HG02571 (cell line): Measurements from ENCODE around the gene SCNN1G.

Experiments used
- ATAC-seq: cut with Tn5 transposase; IDR thresholded peaks from one replicate; pipeline ENCODE4 v1.9.1; 2021; ENCODE audit warnings: mild to moderate bottlenecking, moderate library complexity; ENCODE audit not compliant: unreplicated experiment

Gene SCNN1G

DNA sequence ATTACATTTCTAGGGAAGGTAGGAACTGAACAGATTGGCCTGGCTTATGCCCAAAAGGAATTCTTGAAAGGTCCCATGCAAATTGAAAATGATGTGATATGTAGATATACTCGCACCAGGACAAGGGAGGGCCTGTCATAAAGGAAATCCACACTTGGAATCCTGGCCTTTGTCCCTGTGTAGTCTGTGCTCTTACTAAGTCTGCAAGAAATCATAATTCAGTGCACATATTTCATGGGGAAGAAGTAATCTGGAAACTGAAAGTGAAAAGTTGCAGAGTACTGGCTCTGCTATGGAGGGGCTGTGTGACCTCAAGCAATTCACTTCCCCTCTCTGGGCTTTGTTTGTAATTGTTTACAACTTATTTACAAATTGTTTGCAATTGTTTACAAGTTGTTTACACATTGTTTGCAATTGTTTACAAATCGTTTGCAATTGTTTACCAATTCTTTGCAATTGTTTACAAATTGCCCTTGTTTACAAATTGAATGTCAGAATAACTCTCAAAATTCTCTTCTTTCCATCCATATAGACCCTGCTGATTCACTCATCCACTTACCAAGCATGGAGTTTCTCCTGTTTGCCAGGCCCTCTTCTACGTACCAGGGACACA, 12.9 kb downstream of the SCNN1G start:
- no peak for ATAC-seq

DNA sequence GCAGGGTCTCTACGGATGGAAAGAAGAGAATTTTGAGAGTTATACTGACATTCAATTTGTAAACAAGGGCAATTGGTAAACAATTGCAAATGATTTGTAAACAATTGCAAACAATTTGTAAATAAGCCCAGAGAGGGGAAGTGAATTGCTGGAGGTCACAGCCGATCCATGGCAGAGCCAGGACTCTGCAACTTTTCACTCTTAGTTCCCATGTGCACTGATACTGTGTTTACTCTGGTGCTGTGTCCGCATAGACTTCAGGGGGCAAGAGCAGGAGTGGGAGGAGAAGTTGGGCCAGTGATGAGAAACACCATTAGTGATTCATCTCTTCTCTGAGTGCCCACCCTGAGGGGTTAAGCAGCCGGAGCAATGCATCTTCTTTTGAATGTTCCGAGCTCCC, 14.0 kb downstream of the SCNN1G start:
- no peak for ATAC-seq

DNA sequence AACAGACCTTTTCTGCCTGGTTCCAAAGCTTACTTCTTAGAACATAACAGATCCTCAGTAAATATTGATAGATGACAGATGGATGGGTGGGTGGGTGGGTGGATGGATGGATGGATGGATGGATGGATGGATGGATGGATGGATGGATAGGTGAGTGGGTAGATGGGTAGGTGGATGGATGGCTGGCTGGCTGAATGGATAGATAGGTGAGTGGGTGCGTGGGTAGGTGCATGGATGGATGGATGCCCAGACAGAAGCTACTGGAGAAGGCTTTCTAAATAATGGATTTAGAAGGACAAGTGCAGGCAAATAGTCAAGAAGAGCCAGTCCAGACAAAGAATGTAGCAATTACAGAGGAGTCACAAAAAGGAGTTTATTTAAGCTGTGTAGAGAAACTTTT, 19.6 kb downstream of the SCNN1G start:
- no peak for ATAC-seq

DNA sequence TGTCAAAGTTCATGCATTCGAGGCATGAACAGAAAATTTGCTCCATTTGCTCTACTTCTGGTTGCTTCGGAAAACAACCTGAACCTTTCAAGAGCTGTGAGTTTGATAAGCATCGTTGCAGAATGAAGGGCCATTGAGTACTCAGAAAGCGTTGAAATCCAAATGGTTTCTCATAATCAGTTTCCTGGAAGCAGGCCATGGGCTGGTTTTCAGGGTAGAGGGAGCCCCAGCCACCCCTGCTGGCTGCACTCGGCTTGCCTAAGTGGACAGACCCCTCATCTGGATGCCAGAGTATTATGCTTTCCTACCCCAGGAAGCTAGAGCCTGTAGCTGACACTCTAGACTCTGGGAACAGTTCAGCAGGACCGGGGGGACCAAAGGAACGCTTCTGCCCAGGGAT, 24.4 kb downstream of the SCNN1G start:
- no peak for ATAC-seq

DNA sequence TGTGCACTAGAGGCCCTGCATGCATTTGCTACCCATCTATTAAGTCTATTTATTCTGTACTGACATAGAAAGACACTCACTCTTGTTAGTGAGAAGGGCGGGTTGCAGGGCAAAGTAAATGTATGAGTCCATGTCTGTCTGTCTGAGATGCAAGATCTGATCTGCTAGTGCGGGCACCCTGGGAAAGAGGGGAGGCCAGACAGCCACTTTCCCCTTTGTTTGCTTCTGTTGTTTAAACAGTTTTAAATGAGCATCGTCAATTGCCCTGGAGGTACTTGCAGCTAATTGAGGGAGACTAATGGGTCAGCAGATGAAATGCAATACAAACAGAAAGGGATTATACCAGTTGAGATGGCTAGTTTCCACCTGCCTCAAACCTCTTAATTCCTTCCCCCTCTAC, 24.9 kb downstream of the SCNN1G start:
- no peak for ATAC-seq

DNA sequence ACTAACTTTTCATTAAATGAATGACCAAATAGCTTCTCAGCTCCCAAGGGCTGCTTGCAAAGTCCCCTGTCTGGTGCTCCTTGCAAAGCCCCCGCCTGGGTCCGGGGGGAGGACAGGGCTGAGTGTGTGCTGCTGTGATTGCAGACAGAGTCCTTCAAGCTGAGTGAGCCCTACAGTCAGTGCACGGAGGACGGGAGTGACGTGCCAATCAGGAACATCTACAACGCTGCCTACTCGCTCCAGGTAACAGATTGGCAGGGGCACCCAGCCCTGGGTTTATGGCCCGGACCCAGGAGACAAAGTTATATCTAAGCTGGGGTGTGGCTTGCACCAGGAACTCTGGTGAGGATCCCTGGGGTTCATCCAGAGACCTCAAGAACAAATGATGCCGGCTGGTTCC, 27.1 kb downstream of the SCNN1G start:
- no peak for ATAC-seq

DNA sequence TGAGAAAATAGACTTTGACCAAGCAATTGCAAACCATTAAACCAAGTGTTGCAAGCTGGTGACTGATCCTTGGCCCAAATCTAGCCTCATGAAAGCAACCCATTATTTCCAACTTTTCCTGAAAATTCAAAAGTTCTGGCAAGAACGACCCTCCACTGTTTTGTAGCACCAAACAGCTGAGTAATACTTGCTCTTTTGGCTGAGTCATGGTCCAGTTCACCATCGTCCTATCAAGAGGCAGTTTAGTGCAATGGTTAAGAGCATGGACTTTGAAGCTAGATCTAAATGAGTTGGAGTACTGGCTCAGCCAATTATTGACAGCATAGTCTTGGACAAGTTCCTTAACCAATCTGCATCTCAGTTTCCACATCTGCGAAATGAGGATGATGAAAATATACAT, 31.3 kb downstream of the SCNN1G start:
- no peak for ATAC-seq

DNA sequence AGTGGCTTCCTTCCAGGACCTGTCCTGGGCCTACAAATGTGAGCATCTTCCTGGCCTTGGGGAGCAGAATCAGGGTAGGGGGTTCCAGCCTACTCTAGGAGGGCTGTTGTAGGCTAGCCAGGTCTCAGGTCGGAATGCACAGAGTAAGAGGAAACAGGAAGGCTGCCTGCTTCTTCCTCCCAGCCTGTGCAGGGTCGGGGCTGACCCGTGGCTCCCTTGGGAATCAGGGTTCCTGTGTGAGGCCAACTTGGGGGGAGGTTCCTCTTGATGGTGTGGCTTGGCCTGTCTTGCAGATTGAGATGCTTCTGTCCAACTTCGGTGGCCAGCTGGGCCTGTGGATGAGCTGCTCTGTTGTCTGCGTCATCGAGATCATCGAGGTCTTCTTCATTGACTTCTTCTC, 32.3 kb downstream of the SCNN1G start:
- ATAC-seq = no peak

DNA sequence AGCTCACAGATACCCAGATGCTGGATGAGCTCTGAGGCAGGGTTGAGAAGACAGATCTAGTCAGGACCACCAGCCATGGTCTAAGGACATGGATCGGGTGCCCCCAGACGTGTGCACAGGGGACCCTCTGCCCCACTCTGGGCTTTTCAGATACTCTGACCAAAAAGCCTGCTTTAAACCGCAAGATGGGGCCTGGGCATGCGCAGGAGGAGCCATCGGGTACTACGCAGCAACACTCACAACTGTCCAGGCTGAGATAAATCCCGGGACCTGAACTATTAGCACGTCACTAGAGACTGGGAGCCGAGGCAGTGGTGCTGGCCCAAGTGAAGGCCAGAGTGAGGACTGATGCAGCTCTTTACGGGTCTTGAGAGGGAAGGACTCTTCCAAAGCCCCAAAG, 32.9 kb downstream of the SCNN1G start:
- no peak for ATAC-seq

DNA sequence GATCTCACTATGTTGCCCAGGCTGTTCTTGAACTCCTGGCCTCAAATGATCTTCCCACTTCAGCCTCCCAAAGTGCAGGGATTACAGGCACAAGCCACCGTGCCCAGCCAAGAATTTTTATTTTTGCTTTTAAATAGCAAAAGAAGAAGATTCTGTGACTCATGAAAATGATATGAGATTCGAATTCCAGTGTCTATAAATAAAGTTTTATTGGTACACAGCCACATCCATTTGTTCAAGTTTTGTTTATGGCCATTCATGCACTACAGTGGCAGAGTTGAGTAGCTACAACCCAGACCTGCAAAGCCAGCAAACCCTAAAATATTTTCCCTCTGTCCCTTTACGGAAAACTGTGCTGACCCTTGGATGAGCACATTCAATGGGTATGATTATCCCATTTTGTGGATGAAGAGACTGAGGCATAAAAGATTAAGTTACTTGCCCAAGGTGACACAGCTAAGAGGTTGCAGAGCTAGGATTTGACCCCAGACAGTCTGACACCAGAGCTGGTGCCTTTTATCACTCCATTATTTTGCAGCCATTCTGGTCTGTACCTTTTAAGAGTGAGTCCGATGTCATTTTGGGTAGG, 34.2 kb downstream of the SCNN1G start:
- ATAC-seq = no peak

DNA sequence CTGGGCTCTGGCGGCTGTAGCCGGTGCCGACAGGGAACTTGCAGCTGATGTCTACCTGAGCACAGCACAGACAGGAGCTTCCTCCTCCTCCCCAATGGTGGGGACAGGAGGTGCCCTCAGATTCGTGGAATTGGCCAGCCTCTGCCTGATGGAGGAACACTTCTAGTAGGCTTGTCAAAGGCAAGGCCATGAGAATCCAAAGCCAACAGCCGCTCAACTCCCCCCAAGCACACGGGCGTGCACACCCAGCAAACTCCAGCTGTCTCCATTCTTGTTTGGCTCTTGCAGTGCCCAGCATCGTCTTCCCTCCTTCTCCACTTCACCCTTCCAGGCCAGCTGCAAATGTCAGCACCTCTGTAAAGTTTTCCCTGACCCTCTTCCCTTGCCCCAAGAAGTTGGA, 35.1 kb downstream of the SCNN1G start:
- ATAC-seq = no peak

DNA sequence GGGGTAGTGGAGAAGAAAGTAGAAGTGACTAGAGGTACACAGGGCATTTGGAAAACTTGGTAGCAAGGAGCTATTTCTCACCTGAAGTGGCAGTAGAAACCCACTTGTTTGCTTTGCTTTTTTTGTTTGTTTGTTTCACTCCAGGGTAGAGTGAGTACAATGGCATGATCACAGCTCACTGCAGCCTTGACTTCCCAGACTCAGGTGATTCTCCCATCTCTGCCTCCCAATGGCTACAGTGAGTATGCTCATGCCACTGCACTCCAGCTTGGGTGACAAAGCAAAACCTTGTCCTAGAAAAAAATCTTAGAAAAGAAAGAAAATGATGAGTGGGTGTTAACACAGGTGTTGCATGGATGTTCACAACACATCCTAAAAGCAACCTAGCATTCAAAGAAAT, 40.4 kb downstream of the SCNN1G start:
- ATAC-seq = no peak

DNA sequence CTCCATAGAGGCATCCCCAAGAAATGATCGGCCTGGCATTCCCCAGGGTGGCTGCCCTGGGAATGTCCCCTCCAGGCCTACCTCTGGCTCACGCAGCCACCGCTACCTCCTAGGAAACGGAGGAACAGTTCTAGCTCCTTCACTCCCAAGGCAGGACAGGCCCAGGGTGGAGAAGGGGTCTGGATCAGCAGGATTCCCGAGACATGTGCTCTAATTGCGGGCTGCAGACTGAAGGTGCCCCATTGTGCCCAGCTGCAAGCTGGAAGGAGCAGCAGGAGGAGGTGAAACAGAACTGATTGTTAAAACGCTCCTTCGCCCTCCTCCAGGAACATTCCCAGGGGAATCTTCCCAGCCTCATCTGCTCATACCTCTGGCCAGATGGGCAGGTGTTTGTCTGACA, 40.8 kb downstream of the SCNN1G start:
- ATAC-seq = no peak

DNA sequence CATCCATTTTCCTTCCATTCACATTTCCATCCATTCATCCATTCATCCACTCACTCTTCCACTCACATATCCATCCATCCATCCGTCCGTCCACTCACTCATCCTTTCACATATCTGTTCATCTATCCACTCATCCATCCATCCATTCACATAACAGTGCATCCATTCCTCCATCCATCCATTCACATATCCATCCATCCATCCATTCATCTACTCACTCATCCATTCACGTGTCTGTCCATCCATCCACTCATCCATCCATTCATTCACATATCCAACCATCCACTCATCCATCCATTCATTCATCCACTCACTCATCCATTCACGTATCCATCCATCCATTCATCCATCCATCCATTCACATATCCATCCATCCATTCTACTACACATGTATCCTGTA, 42.6 kb downstream of the SCNN1G start:
- ATAC-seq = no peak

DNA sequence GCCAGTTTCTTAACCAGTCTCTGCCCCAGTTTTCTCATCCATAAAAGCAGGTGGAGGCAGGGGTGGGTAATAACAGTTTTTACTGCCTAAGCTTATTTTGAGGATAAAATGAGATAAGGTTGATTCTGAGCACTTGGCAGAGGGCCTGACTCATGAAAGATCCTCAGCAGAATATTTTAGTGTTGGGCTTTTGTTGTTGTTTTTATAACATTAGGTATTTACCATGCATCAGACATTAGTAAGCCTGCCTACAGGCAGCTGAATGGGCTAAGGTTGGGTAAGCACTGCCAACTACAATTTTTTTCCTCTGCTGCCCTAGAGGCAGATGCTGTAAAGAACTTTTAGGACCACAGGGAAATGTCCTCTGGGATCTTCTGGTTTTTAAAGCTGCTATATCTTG, 43.1 kb downstream of the SCNN1G start:
- no peak for ATAC-seq

DNA sequence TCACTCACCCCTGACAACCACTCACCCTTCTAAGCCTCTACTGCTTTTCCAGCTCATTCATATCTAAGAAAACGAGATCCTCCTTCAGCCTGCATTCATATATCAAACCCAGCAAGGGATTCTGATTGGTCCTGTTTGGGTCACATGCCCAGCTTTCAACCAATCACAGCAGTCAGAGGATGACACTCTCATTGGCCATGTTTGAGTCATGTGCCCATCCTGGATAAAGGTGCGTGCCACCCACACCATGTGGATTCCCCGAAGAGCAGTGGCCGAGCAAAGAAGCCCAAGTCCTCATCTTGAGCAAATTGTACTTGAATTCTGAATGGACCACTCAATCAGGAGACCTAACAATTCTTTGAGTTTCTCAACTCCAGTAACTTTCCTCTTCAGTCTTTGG, 45.0 kb downstream of the SCNN1G start:
- ATAC-seq = no peak

DNA sequence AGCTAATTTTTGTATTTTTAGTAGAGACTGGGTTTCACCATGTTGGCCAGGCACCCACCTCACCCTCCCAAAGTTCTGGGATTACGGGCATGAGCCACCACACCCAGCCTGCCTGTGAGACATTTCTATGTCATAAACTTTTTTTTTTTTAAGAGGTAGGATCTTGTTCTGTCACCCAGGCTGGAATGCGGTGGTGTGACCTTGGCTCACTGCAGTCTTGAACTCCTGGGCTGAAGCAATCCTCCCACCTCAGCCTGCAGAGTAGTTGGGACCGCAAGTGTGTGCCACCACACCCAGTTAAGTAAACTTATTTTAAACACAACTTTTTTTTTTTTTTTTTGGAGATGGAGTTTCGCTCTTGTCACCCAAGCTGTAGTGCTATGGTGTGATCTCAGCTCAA, 47.2 kb downstream of the SCNN1G start:
- no peak for ATAC-seq

DNA sequence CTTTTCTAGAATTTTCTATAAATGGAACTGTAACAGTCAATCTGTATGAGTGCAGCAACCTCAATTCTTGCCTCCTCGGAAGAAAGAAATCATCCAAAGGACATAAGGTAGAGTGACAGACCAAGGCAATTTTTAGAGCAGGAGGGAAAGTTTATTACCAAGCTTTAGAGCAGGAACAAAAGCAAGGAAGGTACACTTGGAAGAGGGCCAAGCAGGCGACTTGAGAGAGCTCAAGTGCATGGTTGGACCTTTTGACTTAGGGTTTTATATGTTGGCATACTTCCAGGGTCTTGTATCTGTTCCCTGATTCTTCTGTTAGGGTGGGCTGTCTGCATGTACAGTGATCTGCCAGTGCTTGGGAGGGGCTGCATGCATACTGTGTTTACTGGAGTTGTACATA, 50.3 kb downstream of the SCNN1G start:
- ATAC-seq = no peak

DNA sequence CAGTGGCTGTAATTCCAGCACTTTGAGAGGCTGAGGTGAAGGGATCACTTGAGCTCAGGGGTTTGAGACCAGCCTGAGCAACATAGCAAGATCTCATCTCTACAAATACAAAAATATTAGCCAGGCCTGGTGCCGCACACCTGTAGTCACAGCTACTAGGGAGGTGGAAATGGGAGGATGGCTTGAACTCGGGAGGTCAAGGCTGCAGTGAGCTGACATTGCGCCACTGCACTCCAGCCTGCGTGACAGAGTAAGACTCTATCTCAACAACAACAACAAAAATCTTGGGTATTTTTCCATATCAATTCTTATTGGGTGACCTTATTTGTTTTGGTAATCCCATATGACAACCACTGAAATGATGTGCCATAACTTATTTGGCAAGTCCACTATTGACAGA, 52.6 kb downstream of the SCNN1G start:
- ATAC-seq = no peak

DNA sequence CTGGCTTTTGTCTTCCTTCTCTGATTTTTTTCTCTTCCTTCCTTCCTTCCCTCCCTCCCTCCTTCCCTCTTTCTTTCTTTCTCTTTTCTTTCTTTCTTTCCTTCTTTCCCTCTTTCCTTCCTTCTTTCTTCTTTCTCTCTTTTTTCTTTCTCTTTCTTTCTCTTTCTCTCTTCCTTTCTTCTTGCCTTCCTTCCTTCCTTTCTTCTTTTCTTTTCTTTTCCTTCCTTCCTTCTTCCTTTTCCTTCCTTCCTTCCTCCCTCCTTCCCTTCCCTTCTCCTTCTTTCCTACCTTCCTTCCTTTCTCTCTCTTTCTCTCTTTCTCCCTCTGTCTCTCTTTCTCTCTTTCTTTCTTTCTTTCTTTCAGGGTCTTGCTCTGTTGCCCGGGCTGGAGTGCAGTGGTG, 54.4 kb downstream of the SCNN1G start:
- no peak for ATAC-seq

DNA sequence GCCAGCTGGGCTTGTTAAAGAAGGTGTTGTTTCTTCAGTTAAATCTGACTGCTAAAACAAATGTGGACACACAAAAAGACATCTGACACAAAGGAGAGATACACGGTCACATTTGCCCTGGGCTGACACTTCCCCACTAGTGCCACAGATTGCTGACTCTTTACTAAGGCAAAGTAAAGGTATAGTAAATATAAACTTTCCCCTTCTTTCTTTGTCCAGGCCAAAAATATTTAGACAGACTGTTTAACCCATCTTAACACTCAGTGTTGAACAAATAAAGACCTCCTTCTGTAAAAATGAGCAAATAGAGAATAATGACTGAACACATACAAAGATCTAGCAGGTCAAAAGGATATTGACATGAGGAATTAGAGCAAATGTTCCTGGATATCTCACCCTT, 58.4 kb downstream of the SCNN1G start:
- no peak for ATAC-seq

DNA sequence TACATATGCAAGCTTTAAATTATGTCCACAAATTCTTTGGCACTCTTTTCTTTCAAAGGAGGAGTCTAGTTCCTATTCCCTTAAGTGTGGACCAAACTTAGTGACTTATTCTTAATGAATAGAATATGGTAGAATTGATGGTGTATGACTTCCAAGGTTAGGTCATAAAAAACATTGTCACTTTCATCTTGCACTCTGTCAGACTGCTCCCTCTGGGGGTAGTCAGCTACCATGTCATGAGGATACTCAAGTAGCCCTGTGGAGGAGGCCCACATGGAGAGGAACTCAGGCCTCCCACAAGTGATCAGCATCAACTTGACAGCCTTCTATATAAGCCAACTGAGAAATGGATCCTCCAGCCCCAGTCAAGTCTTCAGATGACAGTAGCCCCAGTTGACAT, 61.6 kb downstream of the SCNN1G start:
- ATAC-seq = no peak

DNA sequence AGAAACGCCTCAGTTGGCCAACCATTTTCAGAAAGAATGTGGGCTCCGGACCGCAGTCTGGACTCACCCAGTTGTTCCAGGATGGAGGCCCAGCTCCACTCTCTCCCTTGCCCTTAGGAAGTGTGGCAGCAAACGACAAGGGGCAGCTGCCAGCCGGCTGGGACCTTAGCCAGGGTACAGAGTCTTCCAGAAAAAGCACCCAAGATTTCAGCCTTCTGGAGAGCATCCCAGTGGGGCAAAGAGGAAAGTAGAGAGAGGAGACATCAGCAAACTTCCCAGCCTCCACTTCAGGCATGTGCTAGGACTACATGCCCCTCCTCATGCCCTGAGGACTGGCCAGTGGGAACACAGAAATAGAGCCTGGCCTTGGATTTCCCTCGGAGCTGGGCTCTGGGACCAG, 62.7 kb downstream of the SCNN1G start:
- no peak for ATAC-seq
